Fibroblast of skin of right quadriceps (primary cell): ENCODE data around the gene ZBED6.

Source experiments
- DNase-seq: peaks from one replicate; pipeline ENCODE4 v3.0.0-alpha.2; 2013

Gene ZBED6

DNA sequence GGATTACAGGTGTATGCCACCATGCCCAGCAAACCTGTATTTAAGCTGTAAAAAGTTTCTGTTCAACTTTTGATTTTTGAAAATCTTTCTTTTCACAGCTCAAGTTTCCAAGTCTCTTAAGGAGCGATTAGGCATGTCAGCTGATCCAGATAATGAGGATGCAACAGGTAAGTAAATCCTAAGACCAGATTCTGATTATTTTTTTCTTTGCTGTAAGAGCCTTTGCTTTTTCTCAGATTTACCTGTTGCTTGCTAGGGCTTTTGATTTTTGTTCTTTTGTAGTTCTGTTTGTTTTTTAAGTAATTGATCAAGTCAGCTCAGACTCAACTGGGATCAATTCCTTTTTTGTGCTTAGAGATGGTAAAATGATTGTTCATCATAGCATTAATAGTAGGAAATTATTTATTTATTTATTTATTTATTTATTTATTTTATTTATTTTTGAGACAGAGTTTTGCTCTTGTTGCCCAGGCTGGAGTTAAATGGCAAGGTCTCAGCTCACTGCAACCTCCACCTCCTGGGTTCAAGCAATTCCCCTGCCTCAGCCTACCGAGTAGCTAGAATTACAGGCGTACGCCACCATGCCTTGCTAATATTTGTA lies 44.9 kb downstream of the ZBED6 start:
- DNase-seq, result no peak

DNA sequence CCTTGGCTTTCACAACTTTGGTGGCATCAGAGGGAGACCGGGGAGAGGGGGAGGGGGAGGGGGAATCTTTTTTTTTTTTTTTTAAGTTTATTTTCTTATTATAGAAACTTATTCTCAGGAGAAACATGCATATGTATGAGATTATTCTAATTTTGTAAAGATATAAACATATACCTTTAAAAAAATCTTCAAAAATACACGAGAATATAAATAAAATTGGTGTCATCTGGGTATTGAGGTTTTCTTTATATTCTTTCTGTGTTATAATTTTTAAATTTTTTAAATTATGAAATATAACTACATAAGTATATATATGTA lies 47.1 kb downstream of the ZBED6 start:
- no peak for DNase-seq

DNA sequence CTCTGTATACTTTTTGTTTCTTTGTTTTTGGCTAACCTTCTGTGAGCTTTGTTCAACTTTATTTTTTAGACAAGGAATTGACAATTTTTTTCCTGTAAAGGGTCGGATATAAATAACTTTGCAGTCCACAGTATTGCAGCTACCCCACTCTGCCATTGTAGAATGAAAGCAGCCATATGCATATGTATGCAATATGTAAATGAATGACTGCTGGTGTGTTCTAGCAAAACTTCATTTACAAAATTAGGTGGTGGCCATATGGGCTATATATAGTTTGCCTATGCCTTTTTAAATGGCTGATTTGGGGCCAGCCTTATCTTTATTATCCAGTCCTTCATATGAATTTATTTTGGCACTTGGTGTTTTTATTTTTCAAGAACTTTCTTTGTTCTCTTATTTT lies 48.0 kb downstream of the ZBED6 start:
- DNase-seq, result no peak
